ENCODE results near the gene NDST3.

The NDST3 gene

DNA sequence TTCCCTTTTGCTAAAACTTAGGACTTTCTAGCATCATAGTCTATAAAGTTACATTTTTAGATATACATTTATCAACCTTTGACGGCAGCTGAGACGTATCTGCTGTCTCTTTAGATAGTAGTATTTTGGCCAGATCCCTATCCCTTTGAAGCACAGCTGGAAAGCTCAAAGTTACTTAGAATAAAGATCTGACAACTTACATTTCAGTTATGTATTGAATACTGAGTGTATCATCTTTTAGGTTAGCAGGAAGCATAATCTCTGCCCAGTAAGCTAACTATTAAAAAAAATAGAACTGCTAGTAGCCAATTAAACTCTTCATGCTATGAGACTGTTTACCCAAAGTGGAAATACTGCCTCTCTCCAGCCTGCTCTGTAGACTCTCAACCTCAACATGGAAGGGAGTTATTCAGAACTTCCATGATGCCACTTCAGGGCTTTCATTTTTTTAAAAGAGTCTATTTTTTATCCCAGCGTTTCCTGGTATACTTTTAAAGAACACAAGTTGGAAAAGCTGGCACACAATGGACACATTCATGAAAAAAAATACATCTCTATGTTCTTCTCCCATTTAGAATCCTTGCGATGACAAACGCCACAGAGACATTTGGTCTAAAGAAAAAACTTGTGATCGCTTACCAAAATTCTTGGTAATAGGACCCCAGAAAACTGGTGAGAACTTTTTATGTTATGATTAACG, 192.2 kb downstream of the NDST3 start:
- TF ChIP-seq, protein P1, sequence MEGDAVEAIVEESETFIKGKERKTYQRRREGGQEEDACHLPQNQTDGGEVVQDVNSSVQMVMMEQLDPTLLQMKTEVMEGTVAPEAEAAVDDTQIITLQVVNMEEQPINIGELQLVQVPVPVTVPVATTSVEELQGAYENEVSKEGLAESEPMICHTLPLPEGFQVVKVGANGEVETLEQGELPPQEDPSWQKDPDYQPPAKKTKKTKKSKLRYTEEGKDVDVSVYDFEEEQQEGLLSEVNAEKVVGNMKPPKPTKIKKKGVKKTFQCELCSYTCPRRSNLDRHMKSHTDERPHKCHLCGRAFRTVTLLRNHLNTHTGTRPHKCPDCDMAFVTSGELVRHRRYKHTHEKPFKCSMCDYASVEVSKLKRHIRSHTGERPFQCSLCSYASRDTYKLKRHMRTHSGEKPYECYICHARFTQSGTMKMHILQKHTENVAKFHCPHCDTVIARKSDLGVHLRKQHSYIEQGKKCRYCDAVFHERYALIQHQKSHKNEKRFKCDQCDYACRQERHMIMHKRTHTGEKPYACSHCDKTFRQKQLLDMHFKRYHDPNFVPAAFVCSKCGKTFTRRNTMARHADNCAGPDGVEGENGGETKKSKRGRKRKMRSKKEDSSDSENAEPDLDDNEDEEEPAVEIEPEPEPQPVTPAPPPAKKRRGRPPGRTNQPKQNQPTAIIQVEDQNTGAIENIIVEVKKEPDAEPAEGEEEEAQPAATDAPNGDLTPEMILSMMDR (conservative IDR thresholded peaks at IDR 0.05; ENCODE audit: low read depth, low read length), result no peak
- no peak overlapping the region for H3K4me3 ChIP-seq (ENCODE audit: low read length)
- no peak for DNase-seq (ENCODE audit: low read depth)

DNA sequence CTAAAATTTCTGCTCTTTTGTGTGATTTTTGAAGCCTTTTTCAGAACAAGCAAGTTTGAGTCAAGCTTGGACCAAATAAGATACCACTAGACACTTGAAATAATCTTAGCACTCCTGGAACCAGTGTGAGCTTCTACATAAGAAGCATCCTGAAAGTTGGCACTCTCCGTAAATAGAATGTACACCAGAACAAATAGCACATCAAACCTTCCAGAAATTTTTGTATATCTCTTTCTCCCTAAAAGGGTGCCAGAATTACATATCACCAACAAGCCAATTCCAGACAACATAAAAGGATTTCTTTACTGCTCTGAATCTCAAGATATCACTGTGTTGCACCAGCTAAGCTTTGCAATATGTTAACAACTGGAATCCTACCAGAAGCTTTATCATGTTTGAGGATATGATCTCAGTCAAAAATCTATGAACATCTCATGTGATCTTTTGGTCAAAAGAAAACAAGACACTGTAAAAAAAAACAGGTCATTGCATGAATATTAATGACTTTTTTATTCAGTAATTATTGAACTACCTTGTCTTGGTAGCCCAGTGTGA, 201.4 kb downstream of the NDST3 start:
- TF ChIP-seq, protein P1 (conservative IDR thresholded peaks at IDR 0.05; ENCODE audit: low read depth, low read length), result no peak
- no peak for DNase-seq (ENCODE audit: low read depth)
- no peak overlapping the region for H3K4me3 ChIP-seq (ENCODE audit: low read length)

DNA sequence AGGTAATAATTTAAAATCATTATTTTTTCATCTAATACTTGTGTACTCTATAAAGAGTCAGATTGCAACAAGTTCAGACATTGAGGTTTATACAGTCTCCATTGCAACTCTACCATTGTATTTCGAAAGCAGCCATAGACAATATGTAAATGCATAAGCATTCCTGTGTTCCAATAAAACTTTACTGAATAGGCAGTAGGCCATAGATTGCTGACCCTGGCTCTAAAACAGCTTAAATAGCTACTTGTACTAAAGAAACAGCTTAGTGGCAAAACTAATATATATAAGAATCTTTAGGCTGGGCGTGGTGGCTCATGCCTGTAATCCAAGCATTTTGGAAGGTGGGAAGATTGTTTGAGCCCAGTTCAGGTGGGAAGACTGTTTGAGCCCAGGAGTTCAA, 203.2 kb downstream of the NDST3 start:
- no peak for DNase-seq (ENCODE audit: low read depth)
- no peak overlapping the region for H3K4me3 ChIP-seq (ENCODE audit: low read length)
- TF ChIP-seq, protein P1 (conservative IDR thresholded peaks at IDR 0.05; ENCODE audit: low read depth, low read length), result no peak

DNA sequence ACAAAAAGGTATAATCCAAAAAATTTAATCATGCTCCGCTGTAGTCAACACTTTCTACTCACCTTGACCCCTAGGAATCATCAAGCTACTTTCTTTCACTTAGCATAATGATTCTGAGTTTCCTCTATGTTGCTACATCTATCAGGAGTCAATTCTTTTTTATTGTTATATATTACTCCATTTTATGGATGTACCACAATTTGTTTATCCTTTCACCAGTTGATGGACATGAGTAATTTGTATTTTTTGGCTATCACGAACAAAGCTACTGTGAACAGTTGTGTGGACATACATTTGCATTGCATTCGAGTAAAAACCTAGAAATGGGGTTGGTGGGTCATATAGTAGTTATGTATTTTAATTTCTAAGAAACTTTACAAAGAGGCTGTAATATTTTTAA, 215.6 kb downstream of the NDST3 start:
- TF ChIP-seq, protein P1 (conservative IDR thresholded peaks at IDR 0.05; ENCODE audit: low read depth, low read length), result no peak
- DNase-seq (ENCODE audit: low read depth), result no peak
- H3K4me3 ChIP-seq (ENCODE audit: low read length), result no peak overlapping the region

DNA sequence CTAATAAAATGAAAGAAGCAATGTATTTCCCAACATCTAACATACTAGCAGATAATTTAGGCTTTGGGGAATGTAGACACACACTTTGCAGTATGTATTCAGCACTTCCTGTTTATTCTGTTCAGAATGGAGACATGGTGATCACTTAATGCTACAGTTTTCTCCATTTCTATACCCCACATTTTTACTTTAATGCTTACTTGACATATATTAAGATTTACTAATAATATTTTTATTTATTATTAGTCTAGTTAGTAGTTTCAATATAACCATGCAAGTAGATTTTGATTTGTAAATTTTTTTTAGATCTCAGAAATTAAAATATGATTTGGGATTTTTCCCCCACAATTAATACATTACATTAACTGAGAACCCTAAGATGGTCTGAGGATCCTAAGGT, 220.1 kb downstream of the NDST3 start:
- TF ChIP-seq, protein P1 (conservative IDR thresholded peaks at IDR 0.05; ENCODE audit: low read depth, low read length), result no peak
- DNase-seq (ENCODE audit: low read depth), result no peak
- H3K4me3 ChIP-seq (ENCODE audit: low read length), result no peak overlapping the region

DNA sequence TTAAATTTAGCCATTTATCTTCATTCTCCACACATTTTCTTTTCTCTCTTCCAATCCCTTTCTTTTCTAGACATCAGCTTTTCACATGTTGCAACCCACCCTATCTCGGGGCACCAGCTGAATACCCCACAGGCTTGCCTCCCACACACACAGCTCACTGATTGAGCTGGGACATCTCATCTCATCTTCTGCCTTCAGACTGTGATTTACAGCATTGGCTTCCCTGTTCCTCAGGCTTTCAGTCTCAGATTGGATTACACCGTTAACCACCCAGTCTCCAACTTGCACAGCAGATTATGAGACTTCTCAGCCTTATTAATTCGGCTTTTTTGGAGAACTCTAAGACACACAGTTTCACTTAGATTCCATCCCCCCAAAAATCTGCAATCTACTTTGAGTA, 224.8 kb downstream of the NDST3 start:
- TF ChIP-seq, protein P1 (conservative IDR thresholded peaks at IDR 0.05; ENCODE audit: low read depth, low read length), result no peak
- no peak overlapping the region for H3K4me3 ChIP-seq (ENCODE audit: low read length)
- DNase-seq (ENCODE audit: low read depth), result no peak

DNA sequence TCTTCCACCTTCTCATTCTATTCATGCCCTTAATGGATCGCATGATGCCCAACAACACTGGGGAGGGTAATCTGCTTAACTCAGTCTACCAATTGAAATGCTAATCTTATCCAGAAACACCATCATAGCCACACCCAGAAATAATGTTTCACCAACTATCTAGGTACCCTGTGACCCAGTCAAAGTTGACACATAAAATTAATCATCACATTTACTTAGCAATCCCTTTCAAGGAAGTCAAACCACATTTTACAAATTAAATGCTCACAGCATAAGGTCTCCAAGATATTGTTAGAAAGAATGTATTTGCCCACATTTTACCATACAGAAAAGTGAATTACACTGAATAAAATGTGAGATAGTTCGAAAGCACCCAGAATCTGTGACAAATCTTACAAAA, 226.0 kb downstream of the NDST3 start:
- TF ChIP-seq, protein P1 (conservative IDR thresholded peaks at IDR 0.05; ENCODE audit: low read depth, low read length), result no peak
- no peak for DNase-seq (ENCODE audit: low read depth)

More for the DNA sequence above, 226.0 kb downstream of the NDST3 start:
- H3K4me3 ChIP-seq (ENCODE audit: low read length), result no peak overlapping the region

All from retinal pigment epithelial cell (primary cell).